DND-41 (cell line): Measurements from ENCODE around the gene ISG15.

Experiments
- ATAC-seq: fragments of 200-7000 bp; cut with Tn5 transposase; 3 replicates; pipeline ENCODE4 v1.9.1; 2021; ENCODE audit warnings: low read depth; ENCODE audit not compliant: insufficient read depth
- DNase-seq: peaks from one replicate; pipeline ENCODE4 v3.0.0-alpha.2; 2020
- H2AFZ ChIP-seq: 2 replicates; pipeline ENCODE4 v1.6.0; 2012; ENCODE audit warnings: low read depth, low read length
- H3K27ac ChIP-seq: 2 replicates; pipeline ENCODE4 v1.5.1; 2012; ENCODE audit warnings: low read length, inconsistent platforms
- H3K27me3 ChIP-seq: fragments of 200-600 bp; sonication (generic); 2 replicates; pipeline ENCODE4 v1.6.0; 2012; ENCODE audit warnings: low read length, mild to moderate bottlenecking, inconsistent platforms; ENCODE audit not compliant: insufficient read depth, poor library complexity
- H3K36me3 ChIP-seq: 2 replicates; pipeline ENCODE4 v1.5.1; 2012; ENCODE audit warnings: low read length, inconsistent platforms; ENCODE audit not compliant: insufficient read depth
- H3K4me1 ChIP-seq: 2 replicates; pipeline ENCODE4 v1.5.1; 2012; ENCODE audit warnings: mild to moderate bottlenecking, low read length; ENCODE audit not compliant: insufficient read depth
- H3K4me2 ChIP-seq: 2 replicates; pipeline ENCODE4 v1.6.0; 2012; ENCODE audit warnings: mild to moderate bottlenecking, moderate library complexity, low read length, inconsistent platforms; ENCODE audit not compliant: insufficient read depth
- H3K4me3 ChIP-seq, 2 experiments: fragments of 200-600 bp in 1 of 2; shearing (Covaris generic) in 1 of 2; 2 replicates each; pipeline ENCODE4 v1.5.1; 2012 to 2016; ENCODE audit warnings: inconsistent platforms in 2 of 2, low read length in 2 of 2, mild to moderate bottlenecking in 2 of 2, low read depth in 1 of 2, moderate library complexity in 1 of 2
- H3K79me2 ChIP-seq: 2 replicates; pipeline ENCODE4 v1.6.0; 2012; ENCODE audit warnings: low read length, inconsistent platforms; ENCODE audit not compliant: insufficient read depth
- H3K9ac ChIP-seq: 2 replicates; pipeline ENCODE4 v1.6.0; 2012; ENCODE audit warnings: low read depth, mild to moderate bottlenecking, inconsistent platforms, low read length, moderate library complexity
- H3K9me3 ChIP-seq: 2 replicates; pipeline ENCODE4 v1.5.1; 2012; ENCODE audit warnings: low read length, moderate library complexity, mild to moderate bottlenecking, inconsistent platforms; ENCODE audit not compliant: insufficient read depth, severe bottlenecking
- H4K20me1 ChIP-seq: 2 replicates; pipeline ENCODE4 v1.6.0; 2012; ENCODE audit warnings: low read length; ENCODE audit not compliant: insufficient read depth
- EZH2 ChIP-seq: IDR thresholded peaks from 3 replicates; pipeline ENCODE4 v1.6.1; 2012; ENCODE audit warnings: borderline replicate concordance, low read depth, mild to moderate bottlenecking, moderate library complexity, low read length, inconsistent platforms; ENCODE audit not compliant: severe bottlenecking
- TF ChIP-seq, protein P1 (sequence below): IDR thresholded peaks from 2 replicates; pipeline ENCODE4 v1.5.1; 2012; ENCODE audit warnings: borderline replicate concordance, low read length, moderate library complexity, mild to moderate bottlenecking; ENCODE audit not compliant: poor library complexity, severe bottlenecking; ENCODE audit errors: extremely low read depth

ISG15 gene

DNA sequence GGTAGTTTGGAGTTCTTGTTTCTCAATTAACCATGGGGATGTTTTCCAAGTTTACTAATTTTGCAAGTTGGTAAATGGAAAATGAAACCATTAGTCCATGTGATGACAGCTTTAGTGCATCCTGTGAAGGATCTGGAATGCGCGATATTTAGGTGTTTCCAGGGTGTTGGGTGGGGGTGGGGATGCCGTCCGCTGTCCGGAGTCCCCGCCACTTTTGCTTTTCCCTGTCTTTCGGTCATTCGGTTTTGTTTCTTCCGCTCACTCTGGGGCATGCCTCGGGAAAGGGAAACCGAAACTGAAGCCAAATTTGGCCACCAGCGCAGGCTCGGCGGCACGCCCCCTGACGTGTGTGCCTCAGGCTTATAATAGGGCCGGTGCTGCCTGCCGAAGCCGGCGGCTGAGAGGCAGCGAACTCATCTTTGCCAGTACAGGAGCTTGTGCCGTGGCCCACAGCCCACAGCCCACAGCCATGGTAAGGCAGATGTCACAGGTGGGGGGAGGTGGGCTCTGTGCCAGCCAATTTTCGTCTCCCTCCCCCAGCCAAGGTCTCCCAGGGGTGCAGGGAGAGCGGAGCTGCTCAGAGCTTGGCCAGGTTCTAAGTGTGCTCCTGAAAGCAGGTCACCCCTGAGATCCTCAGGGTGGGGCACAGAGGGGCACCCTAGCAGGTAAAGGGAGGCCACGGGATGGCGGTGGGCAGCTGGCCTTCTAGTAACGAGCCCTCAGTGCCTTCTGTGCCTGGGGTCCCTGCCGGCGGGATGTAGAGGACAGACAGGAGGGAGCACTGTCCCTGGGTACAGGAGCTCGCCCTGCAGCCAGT is at the start of gene ISG15:
Gene ISG15, plus strand, starts transcription at position 393 of the 817 bp plus-strand sequence. Its CDS starts 77 bp downstream, at position 470.
- peak within 1 kb of the TSS; percentile 90 for H3K4me2 ChIP-seq
- H3K27ac ChIP-seq, result peak within 1 kb of the TSS; percentile 92
- peak; percentile 82 for ATAC-seq
- peak within 1 kb of the TSS; percentile 55 to 81 for H3K4me3 ChIP-seq
- no peaks in the 10 kb centered on the region for H3K9me3 ChIP-seq
- peaks cover 14% of the 10 kb centered on the region for H3K79me2 ChIP-seq
- H3K27me3 ChIP-seq, result no peaks in the 10 kb centered on the region
- H3K9ac ChIP-seq, result peak within 1 kb of the TSS; percentile 71
- TF ChIP-seq, protein P1, sequence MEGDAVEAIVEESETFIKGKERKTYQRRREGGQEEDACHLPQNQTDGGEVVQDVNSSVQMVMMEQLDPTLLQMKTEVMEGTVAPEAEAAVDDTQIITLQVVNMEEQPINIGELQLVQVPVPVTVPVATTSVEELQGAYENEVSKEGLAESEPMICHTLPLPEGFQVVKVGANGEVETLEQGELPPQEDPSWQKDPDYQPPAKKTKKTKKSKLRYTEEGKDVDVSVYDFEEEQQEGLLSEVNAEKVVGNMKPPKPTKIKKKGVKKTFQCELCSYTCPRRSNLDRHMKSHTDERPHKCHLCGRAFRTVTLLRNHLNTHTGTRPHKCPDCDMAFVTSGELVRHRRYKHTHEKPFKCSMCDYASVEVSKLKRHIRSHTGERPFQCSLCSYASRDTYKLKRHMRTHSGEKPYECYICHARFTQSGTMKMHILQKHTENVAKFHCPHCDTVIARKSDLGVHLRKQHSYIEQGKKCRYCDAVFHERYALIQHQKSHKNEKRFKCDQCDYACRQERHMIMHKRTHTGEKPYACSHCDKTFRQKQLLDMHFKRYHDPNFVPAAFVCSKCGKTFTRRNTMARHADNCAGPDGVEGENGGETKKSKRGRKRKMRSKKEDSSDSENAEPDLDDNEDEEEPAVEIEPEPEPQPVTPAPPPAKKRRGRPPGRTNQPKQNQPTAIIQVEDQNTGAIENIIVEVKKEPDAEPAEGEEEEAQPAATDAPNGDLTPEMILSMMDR, result no peak
- no peak for TF ChIP-seq EZH2
- peak within 1 kb of the TSS; percentile 76 for H2AFZ ChIP-seq
- H3K36me3 ChIP-seq, result no peaks in the 10 kb centered on the region
- H4K20me1 ChIP-seq, result no peaks in the 10 kb centered on the region
- peak; percentile 93 for DNase-seq
- H3K4me1 ChIP-seq, result peaks cover 29% of the 10 kb centered on the region

DNA sequence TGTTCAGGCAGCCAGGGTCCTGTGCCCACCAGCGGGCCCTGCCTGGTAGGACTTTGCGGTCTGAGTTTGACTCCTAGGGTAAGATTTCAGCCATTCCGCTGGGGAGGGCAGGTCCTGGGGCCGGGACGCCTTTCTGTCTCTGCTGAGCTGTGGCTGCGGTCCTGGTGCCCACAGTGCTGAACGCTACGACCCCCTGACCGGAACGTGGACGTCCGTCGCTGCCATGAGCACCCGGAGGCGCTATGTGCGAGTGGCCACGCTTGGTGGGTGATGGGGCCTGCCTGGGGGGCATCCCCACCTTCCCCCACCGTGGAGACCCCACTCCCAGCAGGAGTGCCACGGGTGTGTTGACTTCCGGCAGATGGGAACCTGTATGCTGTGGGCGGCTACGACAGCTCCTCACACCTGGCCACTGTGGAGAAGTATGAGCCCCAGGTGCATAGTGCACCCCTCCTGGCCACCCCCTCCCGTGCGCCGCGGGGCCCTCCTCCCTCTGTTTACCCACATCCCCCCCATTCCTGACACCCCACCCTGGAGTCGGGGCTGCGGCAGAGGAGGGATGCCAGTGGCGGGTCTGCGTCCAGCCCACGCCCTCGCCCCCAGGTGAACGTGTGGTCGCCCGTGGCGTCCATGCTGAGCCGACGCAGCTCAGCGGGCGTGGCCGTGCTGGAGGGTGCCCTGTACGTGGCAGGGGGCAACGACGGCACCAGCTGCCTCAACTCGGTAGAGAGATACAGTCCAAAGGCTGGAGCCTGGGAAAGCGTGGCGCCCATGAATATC is 49.4 kb upstream of the ISG15 start:
- Histone ChIP-seq H3K4me3 (no peak overlapping the region), H3K9me3 (no peaks in the 10 kb centered on the region), H2AFZ (no peak overlapping the region), H3K27ac (no peak overlapping the region), H3K9ac (no peak overlapping the region), H3K27me3 (peaks cover 5% of the 10 kb centered on the region), H3K36me3 (peaks cover 29% of the 10 kb centered on the region), H4K20me1 (peaks cover 26% of the 10 kb centered on the region), H3K4me1 (peaks cover 34% of the 10 kb centered on the region), H3K4me2 (no peak overlapping the region), H3K79me2 (peaks cover under 1% of the 10 kb centered on the region)
- TF ChIP-seq, protein P1, result no peak
- no peak for TF ChIP-seq EZH2
- no peak for ATAC-seq
- DNase-seq, result no peak

DNA sequence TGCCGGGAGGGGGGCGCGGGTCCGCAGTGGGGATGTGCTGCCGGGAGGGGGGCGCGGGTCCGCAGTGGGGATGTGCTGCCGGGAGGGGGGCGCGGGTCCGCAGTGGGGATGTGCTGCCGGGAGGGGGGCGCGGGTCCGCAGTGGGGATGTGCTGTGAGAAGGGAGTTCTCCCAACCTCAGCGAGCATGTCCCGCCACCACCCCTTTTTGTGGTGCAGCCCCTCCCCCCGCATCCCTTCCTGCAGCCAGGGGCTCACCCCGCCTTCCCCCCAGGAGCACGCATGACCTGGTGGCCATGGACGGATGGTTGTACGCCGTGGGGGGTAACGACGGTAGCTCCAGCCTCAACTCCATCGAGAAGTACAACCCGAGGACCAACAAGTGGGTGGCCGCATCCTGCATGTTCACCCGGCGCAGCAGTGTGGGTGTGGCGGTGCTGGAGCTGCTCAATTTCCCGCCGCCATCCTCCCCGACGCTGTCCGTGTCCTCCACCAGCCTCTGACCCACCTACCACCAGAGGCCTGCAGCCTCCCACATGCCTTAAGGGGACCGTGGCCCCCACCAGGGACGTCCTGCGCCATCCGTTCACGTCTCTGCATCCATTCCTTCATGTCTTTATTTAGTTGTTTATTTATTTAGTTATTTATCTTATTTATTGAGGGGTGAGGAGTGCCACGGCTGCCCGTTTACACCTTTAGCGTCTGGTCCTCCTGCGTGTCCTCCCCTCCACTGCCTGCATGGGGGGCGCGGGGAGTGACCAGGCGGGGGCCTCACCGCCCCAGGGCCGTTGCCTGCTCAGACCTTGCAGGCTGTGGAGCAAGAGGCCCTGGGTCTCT is 48.4 kb upstream of the ISG15 start:
- TF ChIP-seq, protein P1, result no peak
- TF ChIP-seq EZH2, result no peak
- no peak for DNase-seq
- Histone ChIP-seq H3K27ac (no peak overlapping the region), H3K27me3 (peaks cover 5% of the 10 kb centered on the region), H2AFZ (no peak overlapping the region), H3K9ac (no peak overlapping the region), H3K4me1 (peaks cover 27% of the 10 kb centered on the region), H3K79me2 (no peaks in the 10 kb centered on the region; the same call in 1 of the 2 replicates), H3K4me3 (no peak overlapping the region), H3K4me2 (no peak overlapping the region), H4K20me1 (peaks cover 26% of the 10 kb centered on the region), H3K9me3 (no peaks in the 10 kb centered on the region), H3K36me3 (peaks cover 29% of the 10 kb centered on the region)
- no peak for ATAC-seq
